Endothelial cell of umbilical vein (primary cell): ENCODE results near the gene RASD1. TPM values are rescaled to one million over a fixed set of nuclear protein-coding genes. Genes with fewer than 3 reads are reported as not detected.

Experiments
- BruUV-seq: library from RNA; stranded (reverse); fragments of 400-500 nt; replicated peaks from 2 replicates; lab custom pipeline; 2021; lab: Mats Ljungman, UMichigan
- CTCF ChIA-PET: fragments of 300-600, 350-600 bp; sonication (Branson Sonifier 250); formaldehyde crosslinking; loops from one replicate; lab custom pipeline; 2021; ENCODE audit warnings: antibody characterized with exemption, inconsistent platforms; lab: Charles Lee
- POLR2A ChIA-PET: fragments of 300-600, 350-600 bp; sonication (Branson Sonifier 250); formaldehyde crosslinking; loops from one replicate; lab custom pipeline; 2021; ENCODE audit warnings: antibody characterized with exemption, inconsistent platforms; lab: Charles Lee
- DNase-seq: peaks from one replicate; pipeline ENCODE4 v3.0.0-alpha.2; 2011; ENCODE audit warnings: low read depth, low spot score
- FAIRE-seq: peaks from 2 replicates; lab custom pipeline; 2011; peaks lifted over from hg19 to GRCh38; lab: Jason Lieb, UNC
- H2AFZ ChIP-seq: 2 replicates; pipeline ENCODE4 v1.6.0; 2012; ENCODE audit warnings: low read depth, low read length, control low read depth, inconsistent platforms
- H3K27ac ChIP-seq: 2 replicates; pipeline ENCODE4 v1.5.1; 2011; ENCODE audit warnings: low read depth, mild to moderate bottlenecking, control low read depth, low read length, moderate library complexity; ENCODE audit not compliant: insufficient read depth
- H3K27me3 ChIP-seq, 2 experiments: 2 replicates each; pipeline versions ENCODE4 v1.6.0 to v1.6.1; 2011; ENCODE audit warnings: low read length in 2 of 2, mixed read lengths in 1 of 2; ENCODE audit not compliant: control insufficient read depth in 2 of 2, insufficient read depth in 2 of 2
- H3K36me3 ChIP-seq, 2 experiments: 2 replicates in 1 of 2; 3 replicates in 1 of 2; pipeline ENCODE4 v1.5.1; 2011; ENCODE audit warnings: low read length in 2 of 2, mild to moderate bottlenecking in 1 of 2, moderate library complexity in 1 of 2; ENCODE audit not compliant: control insufficient read depth in 2 of 2, insufficient read depth in 2 of 2; ENCODE audit errors: extremely low read depth in 1 of 2
- H3K4me1 ChIP-seq: 3 replicates; pipeline ENCODE4 v1.5.1; 2011; ENCODE audit warnings: mild to moderate bottlenecking, low read length; ENCODE audit not compliant: control insufficient read depth, insufficient read depth; ENCODE audit errors: extremely low read depth
- H3K4me2 ChIP-seq: 2 replicates; pipeline ENCODE4 v1.6.1; 2011; ENCODE audit warnings: low read length, control low read depth, mixed read lengths; ENCODE audit not compliant: insufficient read depth
- H3K4me3 ChIP-seq, 3 experiments: fragments of 200-600 bp in 1 of 3; sonication (generic), shearing (Covaris generic) in 1 of 3; replicated peaks in 1 of 3; 2 replicates each; pipeline ENCODE4 v1.5.1; 2011 to 2016; ENCODE audit warnings: control low read depth in 3 of 3, low read length in 3 of 3, mild to moderate bottlenecking in 2 of 3, inconsistent platforms in 1 of 3, low read depth in 1 of 3, moderate library complexity in 1 of 3; ENCODE audit not compliant: insufficient read depth in 1 of 3
- H3K79me2 ChIP-seq: 2 replicates; pipeline ENCODE4 v1.6.0; 2012; ENCODE audit warnings: low read length, inconsistent platforms; ENCODE audit not compliant: control insufficient read depth, insufficient read depth
- H3K9ac ChIP-seq: replicated peaks from 2 replicates; pipeline ENCODE3; 2011; ENCODE audit warnings: low read length, control low read depth; ENCODE audit not compliant: insufficient read depth; ENCODE audit errors: extremely low read depth
- H3K9me1 ChIP-seq: replicated peaks from 3 replicates; pipeline ENCODE4 v1.6.0; 2011; ENCODE audit warnings: mild to moderate bottlenecking, low read length; ENCODE audit not compliant: control insufficient read depth, insufficient read depth; ENCODE audit errors: extremely low read depth
- H3K9me3 ChIP-seq: replicated peaks from 2 replicates; pipeline ENCODE4 v1.5.1; 2012; ENCODE audit warnings: low read length, inconsistent platforms; ENCODE audit not compliant: control insufficient read depth, insufficient read depth
- H4K20me1 ChIP-seq: replicated peaks from 2 replicates; pipeline ENCODE3; 2011; ENCODE audit warnings: mild to moderate bottlenecking, low read length; ENCODE audit not compliant: control insufficient read depth, insufficient read depth; ENCODE audit errors: extremely low read depth
- CTCF ChIP-seq, 2 donors: IDR thresholded peaks; 1 replicate in 1 of 2; 2 replicates in 1 of 2; pipeline ENCODE4 v1.5.1; 2011; ENCODE audit warnings: low read length in 2 of 2, mild to moderate bottlenecking in 2 of 2, moderate library complexity in 2 of 2, control low read depth in 1 of 2, inconsistent platforms in 1 of 2, low read depth in 1 of 2; ENCODE audit not compliant: insufficient read depth in 1 of 2; ENCODE audit errors: extremely low read depth in 1 of 2
- EZH2 ChIP-seq: IDR thresholded peaks from 2 replicates; pipeline ENCODE4 v1.6.1; 2012; ENCODE audit warnings: borderline replicate concordance, low read depth, mild to moderate bottlenecking, moderate library complexity, low read length, inconsistent platforms; ENCODE audit not compliant: severe bottlenecking
- FOS ChIP-seq: IDR thresholded peaks from 2 replicates; pipeline ENCODE4 v1.6.1; 2011; ENCODE audit warnings: mild to moderate bottlenecking, low read length, moderate library complexity, borderline replicate concordance; ENCODE audit not compliant: insufficient read depth
- GATA2 ChIP-seq: IDR thresholded peaks from 2 replicates; pipeline ENCODE4 v1.7.0; 2011; ENCODE audit warnings: low read depth, mild to moderate bottlenecking, moderate library complexity, mixed read lengths, low read length; ENCODE audit not compliant: insufficient read length, insufficient read depth
- JUN ChIP-seq: IDR thresholded peaks from 2 replicates; pipeline ENCODE4 v1.6.1; 2011; ENCODE audit warnings: borderline replicate concordance, low read depth; ENCODE audit not compliant: insufficient read length, insufficient read depth
- MYC ChIP-seq: IDR thresholded peaks from one replicate; pipeline ENCODE4 v1.6.1; 2011; ENCODE audit warnings: mild to moderate bottlenecking, low read depth, low read length
- POLR2A ChIP-seq: IDR thresholded peaks from 2 replicates; pipeline ENCODE4 v1.6.1; 2012; ENCODE audit warnings: low read depth, mild to moderate bottlenecking, control low read depth, low read length
- POLR2AphosphoS5 ChIP-seq: IDR thresholded peaks from 2 replicates; pipeline ENCODE4 v1.6.1; 2012; ENCODE audit warnings: low read depth, mild to moderate bottlenecking, control low read depth, low read length, moderate library complexity; ENCODE audit not compliant: insufficient read depth
- dilution Hi-C: fragments of 300-500 bp; cut with MboI; formaldehyde crosslinking; loops from one replicate; pipeline ENCODE4 v1.15.0; 2019; ENCODE audit warnings: low sequenced_read_pairs; ENCODE audit not compliant: extremely low pct_ligation_motif_present
- intact Hi-C: fragments of 100-400 bp; cut with micrococcal nuclease; formaldehyde crosslinking; loops from one replicate; pipeline ENCODE4 v1.10.0; 2022
- polyA plus RNA-seq, 4 experiments: library from polyadenylated mRNA; depleted of rRNA in 3 of 4; stranded (reverse) in 3 of 4; unstranded in 1 of 4; fragments of >200 nt; gene quantifications; 2 replicates each; pipeline versions ENCODE4 v1.2.1 to v1.2.3, GENCODE V29; 2011 to 2012; ENCODE audit warnings: missing spikeins in 1 of 4
- total RNA-seq: library from RNA; stranded (reverse); gene quantifications from 2 replicates; pipeline ENCODE4 v1.2.3, GENCODE V29; 2021
- TF ChIP-seq, protein P1 (sequence below): IDR thresholded peaks from 2 replicates; pipeline ENCODE4 v1.6.1; 2011; ENCODE audit not compliant: insufficient read depth, insufficient read length

RASD1 gene
- total and polyA plus RNA-seq, 2 donors (not counting 3 experiments of a cell fraction or from before 2014, with no cell fraction given), result 4.2 to 15.7 TPM

DNA sequence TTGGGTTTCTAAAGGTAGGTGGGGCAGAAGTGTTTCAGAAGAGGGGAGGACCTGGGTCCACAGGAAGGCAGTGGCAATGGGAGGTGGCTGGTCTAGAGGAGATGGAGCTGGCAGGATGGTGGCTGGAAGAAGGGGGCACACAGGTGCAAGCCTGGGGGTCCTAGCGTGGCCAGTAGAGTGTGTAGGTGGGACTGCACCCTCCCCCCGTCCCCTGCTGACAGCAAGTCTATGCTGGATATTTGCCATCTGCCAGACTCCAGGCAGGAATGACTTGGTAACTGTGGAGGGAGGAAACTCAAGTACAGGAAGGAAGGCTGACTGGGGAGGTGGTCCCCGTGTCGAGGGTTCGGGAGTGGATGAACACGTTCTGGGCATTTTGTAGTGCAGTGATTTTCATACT is 10.8 kb downstream of the RASD1 start:
- H3K27ac ChIP-seq, result no peak overlapping the region
- dilution Hi-C loops (no loop called here), intact Hi-C loops (no loop called here)
- no peaks in the 10 kb centered on the region for H3K9me3 ChIP-seq
- ChIA-PET CTCF (no interaction called here), POLR2A (no interaction called here)
- no peak overlapping the region for H3K9ac ChIP-seq
- no peak for TF ChIP-seq POLR2A
- TF ChIP-seq POLR2AphosphoS5, result no peak
- TF ChIP-seq, protein P1, sequence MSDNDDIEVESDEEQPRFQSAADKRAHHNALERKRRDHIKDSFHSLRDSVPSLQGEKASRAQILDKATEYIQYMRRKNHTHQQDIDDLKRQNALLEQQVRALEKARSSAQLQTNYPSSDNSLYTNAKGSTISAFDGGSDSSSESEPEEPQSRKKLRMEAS, result no peak
- no peak for TF ChIP-seq MYC
- no peak for TF ChIP-seq FOS
- no peak for TF ChIP-seq JUN
- TF ChIP-seq CTCF (IDR thresholded peaks at IDR 0.05; ENCODE audit: extremely low read depth in 1 of 2, insufficient read depth in 1 of 2, low read depth in 1 of 2, low read length in 2 of 2), result no peak
- TF ChIP-seq EZH2, result no peak
- no peak for TF ChIP-seq GATA2
- peaks cover 46% of the 10 kb centered on the region for H3K79me2 ChIP-seq
- no peaks in the 10 kb centered on the region for H3K9me1 ChIP-seq
- H2AFZ ChIP-seq, result no peak overlapping the region
- H3K4me2 ChIP-seq, result no peak overlapping the region
- no peaks in the 10 kb centered on the region for H3K27me3 ChIP-seq
- no TSS peak for BruUV-seq
- no peaks in the 10 kb centered on the region for H4K20me1 ChIP-seq
- peaks cover 0 to 6% of the 10 kb centered on the region in 2 experiments for H3K36me3 ChIP-seq
- FAIRE-seq (no peak), DNase-seq (no peak)
- H3K4me3 ChIP-seq, result no peak overlapping the region
- peaks cover 8% of the 10 kb centered on the region for H3K4me1 ChIP-seq
